ENCODE results near the gene REP15.

REP15 gene

GRCh38 chr12:27689558-27690180 is 6.6 kb upstream of the REP15 start:
- ChIA-PET POLR2A (no interaction called here), CTCF (interaction anchor here (1.0 to 2.7 kb wide), 4 partner anchors 12 to 18 kb away, joined by 3 to 8 read pairs (median 4); no protein-coding TSS in a partner anchor)
- no peak for DNase-seq (ENCODE audit: low read depth, low spot score)
- no peak for TF ChIP-seq CTCF (IDR thresholded peaks at IDR 0.05; ENCODE audit: insufficient read depth, low read length, missing control alignments)
- H3K4me3 ChIP-seq (ENCODE audit: low read depth, low read length): no peak overlapping the region

GRCh38 chr12:27693403-27693802 is 2.8 kb upstream of the REP15 start:
- TF ChIP-seq CTCF (IDR thresholded peaks at IDR 0.05; ENCODE audit: insufficient read depth, low read length, missing control alignments): no peak
- POLR2A ChIA-PET: no interaction called here

GRCh38 chr12:27695556-27696292 is 523 bp upstream of the REP15 start:
- ChIA-PET CTCF (interaction anchor here (1.7 kb wide), 1 partner anchor 311 kb away, joined by 5 read pairs; no protein-coding TSS in a partner anchor), POLR2A (no interaction called here)

More at GRCh38 chr12:27693403-27693802, 2.8 kb upstream of the REP15 start:
- H3K4me3 ChIP-seq (ENCODE audit: low read depth, low read length): no peak overlapping the region
- no peak for DNase-seq (ENCODE audit: low read depth, low spot score)
- CTCF ChIA-PET: no interaction called here

GRCh38 chr12:27696864-27697564 is 767 bp downstream of the REP15 start:
- TF ChIP-seq CTCF (IDR thresholded peaks at IDR 0.05; ENCODE audit: insufficient read depth, low read length, missing control alignments): no peak
- H3K4me3 ChIP-seq (ENCODE audit: low read depth, low read length): no peak overlapping the region
- DNase-seq (ENCODE audit: low read depth, low spot score): no peak
- ChIA-PET POLR2A (no interaction called here), CTCF (interaction anchor here (0.8 to 2.0 kb wide), 4 partner anchors 10 to 312 kb away, joined by 3 to 5 read pairs (median 4); no protein-coding TSS in a partner anchor)

More at GRCh38 chr12:27695556-27696292, 523 bp upstream of the REP15 start:
- no peak overlapping the region for H3K4me3 ChIP-seq (ENCODE audit: low read depth, low read length)
- no peak for TF ChIP-seq CTCF (IDR thresholded peaks at IDR 0.05; ENCODE audit: insufficient read depth, low read length, missing control alignments)
- DNase-seq (ENCODE audit: low read depth, low spot score): no peak

GRCh38 chr12:27703720-27704452 is 7.6 kb downstream of the REP15 start:
- peak; percentile 59 for DNase-seq (ENCODE audit: low read depth, low spot score)
- peak; percentile 72 for TF ChIP-seq CTCF (IDR thresholded peaks at IDR 0.05; ENCODE audit: insufficient read depth, low read length, missing control alignments)
- ChIA-PET CTCF (interaction anchor here (0.6 to 2.8 kb wide), 18 partner anchors 9 to 680 kb away, joined by 3 to 10 read pairs (median 4); no protein-coding TSS in a partner anchor), POLR2A (no interaction called here)
- H3K4me3 ChIP-seq (ENCODE audit: low read depth, low read length): no peak overlapping the region
